HG03432 (cell line): ENCODE data around the gene FTL.

Source experiments
- ATAC-seq: cut with Tn5 transposase; IDR thresholded peaks from one replicate; pipeline ENCODE4 v1.9.1; 2021; ENCODE audit warnings: mild to moderate bottlenecking, moderate library complexity; ENCODE audit not compliant: unreplicated experiment

The FTL gene

GRCh38 chr19:48964205-48965039 lies 687 bp upstream of the FTL start:
- no peak for ATAC-seq

- peak; percentile 19 for ATAC-seq
Observed at GRCh38 chr19:48965806-48966540, 864 bp downstream of the FTL start.

- ATAC-seq, result no peak
Observed at GRCh38 chr19:48966541-48967345, 1.6 kb downstream of the FTL start.

GRCh38 chr19:48967346-48968178 lies 2.5 kb downstream of the FTL start:
- ATAC-seq, result no peak

GRCh38 chr19:48968179-48968661 lies 3.1 kb downstream of the FTL start:
- ATAC-seq, result no peak

GRCh38 chr19:48968813-48969218 lies 3.7 kb downstream of the FTL start:
- ATAC-seq, result no peak

- no peak for ATAC-seq
Observed at GRCh38 chr19:48969276-48970138, 4.4 kb downstream of the FTL start.

GRCh38 chr19:48970139-48970766 lies 5.1 kb downstream of the FTL start:
- ATAC-seq, result no peak

GRCh38 chr19:48970923-48971395 lies 5.8 kb downstream of the FTL start:
- ATAC-seq, result no peak

GRCh38 chr19:48975947-48976847 lies 11.1 kb downstream of the FTL start:
- no peak for ATAC-seq

GRCh38 chr19:48977061-48977460 lies 12.0 kb downstream of the FTL start:
- no peak for ATAC-seq

GRCh38 chr19:48982280-48982679 lies 17.2 kb downstream of the FTL start:
- no peak for ATAC-seq

GRCh38 chr19:48985711-48986110 lies 20.6 kb downstream of the FTL start:
- no peak for ATAC-seq

GRCh38 chr19:48986211-48986610 lies 21.1 kb downstream of the FTL start:
- no peak for ATAC-seq

- no peak for ATAC-seq
Observed at GRCh38 chr19:48987323-48987722, 22.2 kb downstream of the FTL start.

- no peak for ATAC-seq
Observed at GRCh38 chr19:48988286-48988685, 23.2 kb downstream of the FTL start.

GRCh38 chr19:48988860-48989259 lies 23.8 kb downstream of the FTL start:
- ATAC-seq, result no peak
